HL-60 (cell line): ENCODE data around the gene MED31. TPM values are rescaled to one million over a fixed set of nuclear protein-coding genes. Genes with fewer than 3 reads are reported as not detected.
"Not testable (repeated sequence)": the region's sequence is repeated elsewhere in the genome, so short reads cannot be mapped to it uniquely, and the experiment has no call there.

ENCODE experiments used
- DNase-seq, 2 experiments: peaks; one replicate each; pipeline ENCODE4 v3.0.0-alpha.2; 2010 to 2020; ENCODE audit warnings: low read depth in 1 of 2, low spot score in 1 of 2
- H3K27ac ChIP-seq: fragments of 250-450 bp; sonication (Bioruptor Pico); replicated peaks from 2 replicates; pipeline ENCODE4 v1.5.1; 2020; ENCODE audit warnings: mild to moderate bottlenecking, moderate library complexity
- H3K27me3 ChIP-seq: fragments of 250-450 bp; sonication (Bioruptor Pico); 2 replicates; pipeline ENCODE4 v1.5.1; 2021; ENCODE audit warnings: mild to moderate bottlenecking, moderate library complexity; ENCODE audit not compliant: insufficient read depth, poor library complexity, severe bottlenecking
- H3K4me3 ChIP-seq: replicated peaks from 2 replicates; pipeline ENCODE4 v1.5.1; 2011; ENCODE audit warnings: mild to moderate bottlenecking, control low read depth, low read length; ENCODE audit not compliant: insufficient read depth
- CTCF ChIP-seq: IDR thresholded peaks from one replicate; pipeline ENCODE4 v1.5.1; 2011; ENCODE audit warnings: low read length, control low read depth, inconsistent platforms; ENCODE audit not compliant: insufficient read depth
- GABPA ChIP-seq: IDR thresholded peaks from 2 replicates; pipeline ENCODE4 v1.6.1; 2012; ENCODE audit warnings: low read depth
- POLR2AphosphoS5 ChIP-seq: IDR thresholded peaks from 2 replicates; pipeline ENCODE4 v1.6.1; 2012; ENCODE audit warnings: low read depth
- REST ChIP-seq: IDR thresholded peaks from 2 replicates; pipeline ENCODE4 v1.6.1; 2012; ENCODE audit warnings: low read depth; ENCODE audit not compliant: insufficient replicate concordance
- SPI1 ChIP-seq: IDR thresholded peaks from 2 replicates; pipeline ENCODE4 v1.6.1; 2012; ENCODE audit warnings: low read depth, mild to moderate bottlenecking, borderline replicate concordance
- microRNA-seq: library from miRNA; unstranded; fragments of <30 nt; microRNA quantifications from one replicate; pipeline ENCODE4, GENCODE V29; 2018

Gene MED31

GRCh38 chr17:6596941-6597340, 54.5 kb downstream of the MED31 start:
- no peak for TF ChIP-seq REST
- no peak for TF ChIP-seq GABPA
- no peak for TF ChIP-seq SPI1
- TF ChIP-seq CTCF, result no peak
- TF ChIP-seq POLR2AphosphoS5, result no peak
- H3K4me3 ChIP-seq, result no peak overlapping the region
- DNase-seq, result no peak
- no peak overlapping the region for H3K27ac ChIP-seq
- H3K27me3 ChIP-seq, result no peaks in the 10 kb centered on the region

- TF ChIP-seq REST, result no peak
- TF ChIP-seq CTCF, result no peak
- no peak for TF ChIP-seq SPI1
- no peak for TF ChIP-seq POLR2AphosphoS5
- TF ChIP-seq GABPA, result no peak
- no peak for DNase-seq
- Histone ChIP-seq H3K4me3 (no peak overlapping the region), H3K27me3 (no peaks in the 10 kb centered on the region), H3K27ac (no peak overlapping the region)
Measured at GRCh38 chr17:6596511-6596910, 54.9 kb downstream of the MED31 start.

GRCh38 chr17:6596081-6596480, 55.3 kb downstream of the MED31 start:
- TF ChIP-seq GABPA, result no peak
- TF ChIP-seq SPI1, result no peak
- no peak for TF ChIP-seq CTCF
- no peak for TF ChIP-seq POLR2AphosphoS5
- Histone ChIP-seq H3K27me3 (no peaks in the 10 kb centered on the region), H3K4me3 (no peak overlapping the region), H3K27ac (no peak overlapping the region)
- DNase-seq, result no peak

GRCh38 chr17:6593371-6593770, 58.0 kb downstream of the MED31 start:
- DNase-seq, H3K27me3 ChIP-seq, H3K27ac ChIP-seq: not testable (repeated sequence)

More at GRCh38 chr17:6593371-6593770, 58.0 kb downstream of the MED31 start:
- not testable (repeated sequence) for H3K4me3 ChIP-seq

Small RNA genes within 50 kb of the gene (microRNA-seq; reads per million reads assigned to microRNA genes)
- gene MIR4520-1, result not detected
- gene MIR4520-2, result not detected
